CD4-positive, alpha-beta T cell treated with Interferon alpha-2 for 1 hour (primary cell): ENCODE data around the gene AOPEP.

Source experiments
- DNase-seq, 2 donors: peaks; one replicate each; pipeline ENCODE4 v3.0.0-alpha.2; 2020 to 2022

AOPEP gene

GRCh38 chr9:94975480-94975879, 249.0 kb downstream of the AOPEP start:
- DNase-seq = no peak

- no peak for DNase-seq
Observed at GRCh38 chr9:94976077-94976476, 249.6 kb downstream of the AOPEP start.

GRCh38 chr9:94977416-94977815, 250.9 kb downstream of the AOPEP start:
- no peak for DNase-seq

GRCh38 chr9:94979904-94980507, 253.5 kb downstream of the AOPEP start:
- no peak for DNase-seq

GRCh38 chr9:94980947-94981722, 254.6 kb downstream of the AOPEP start:
- no peak for DNase-seq

GRCh38 chr9:94981723-94982090, 255.2 kb downstream of the AOPEP start:
- DNase-seq = no peak

- DNase-seq = no peak
Observed at GRCh38 chr9:94982211-94982610, 255.7 kb downstream of the AOPEP start.

GRCh38 chr9:94983552-94983951, 257.1 kb downstream of the AOPEP start:
- no peak for DNase-seq

GRCh38 chr9:94984891-94985476, 258.5 kb downstream of the AOPEP start:
- DNase-seq = peak in 1 of 2 donors; percentile 15

GRCh38 chr9:94985649-94986048, 259.1 kb downstream of the AOPEP start:
- DNase-seq = no peak

GRCh38 chr9:94987731-94988130, 261.2 kb downstream of the AOPEP start:
- no peak for DNase-seq

GRCh38 chr9:94990897-94991561, 264.5 kb downstream of the AOPEP start:
- DNase-seq = no peak

- DNase-seq = no peak
Observed at GRCh38 chr9:94991961-94992907, 265.7 kb downstream of the AOPEP start.

- no peak for DNase-seq
Observed at GRCh38 chr9:94993160-94993820, 266.8 kb downstream of the AOPEP start.

GRCh38 chr9:94993821-94994165, 267.3 kb downstream of the AOPEP start:
- no peak for DNase-seq

- DNase-seq = no peak
Observed at GRCh38 chr9:94995048-94995693, 268.7 kb downstream of the AOPEP start.

- DNase-seq = no peak
Observed at GRCh38 chr9:94996641-94997040, 270.1 kb downstream of the AOPEP start.

GRCh38 chr9:94997727-94998126, 271.2 kb downstream of the AOPEP start:
- DNase-seq = no peak

- DNase-seq = no peak
Observed at GRCh38 chr9:94999832-95000231, 273.3 kb downstream of the AOPEP start.

GRCh38 chr9:95000821-95001220, 274.3 kb downstream of the AOPEP start:
- no peak for DNase-seq

GRCh38 chr9:95001720-95002119, 275.2 kb downstream of the AOPEP start:
- no peak for DNase-seq
